Middle frontal gyrus (tissue), 1 donor: Measurements from ENCODE around the gene WIPI1.
"Not testable (repeated sequence)": the region's sequence is repeated elsewhere in the genome, so short reads cannot be mapped to it uniquely, and the experiment has no call there.

Experiments used
- DNase-seq: peaks from one replicate; pipeline ENCODE4 v3.0.0-alpha.2; 2015; ENCODE audit warnings: low spot score; ENCODE audit errors: extremely low spot score

Gene WIPI1

GRCh38 chr17:68385490-68386215, 71.6 kb downstream of the WIPI1 start:
- DNase-seq, result no peak

GRCh38 chr17:68384941-68385340, 72.4 kb downstream of the WIPI1 start:
- no peak for DNase-seq

DNA sequence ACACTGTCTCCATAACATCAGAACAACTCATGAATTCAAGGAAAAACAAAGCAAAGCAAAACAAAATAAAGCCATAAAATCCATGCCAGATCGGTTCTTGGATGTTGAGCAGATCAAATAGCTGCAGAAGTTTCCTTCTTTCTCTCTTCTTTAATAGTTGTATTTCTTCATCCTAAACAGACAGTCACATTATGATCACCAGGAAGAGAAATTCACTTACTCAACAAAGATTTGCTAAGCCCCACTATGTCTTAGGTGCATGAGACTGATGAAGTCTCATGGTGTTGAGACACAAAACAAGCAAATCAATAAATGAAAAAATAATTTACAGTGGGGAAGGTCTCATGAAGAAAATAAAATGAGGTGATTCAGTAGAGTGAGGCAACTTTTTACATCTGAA, 72.8 kb downstream of the WIPI1 start:
- no peak for DNase-seq

- DNase-seq, result no peak
Observed at GRCh38 chr17:68383443-68384321, 73.6 kb downstream of the WIPI1 start.

DNA sequence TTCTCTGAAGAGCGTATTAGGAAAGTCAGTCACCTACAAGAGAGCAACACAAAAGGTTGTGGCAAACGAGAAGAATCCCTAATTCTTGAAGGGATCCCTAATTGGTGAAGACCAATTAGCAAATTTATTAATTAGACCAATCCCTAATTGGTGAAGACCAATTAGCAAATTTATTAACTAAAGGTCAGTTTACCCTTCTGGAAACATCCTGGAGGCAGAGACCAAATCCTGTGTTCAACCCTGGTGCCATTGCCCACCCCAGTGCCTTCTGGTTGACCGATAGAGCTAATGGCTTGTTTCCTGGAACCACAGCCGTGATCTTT, 74.2 kb downstream of the WIPI1 start:
- DNase-seq, result no peak

- no peak for DNase-seq
Observed at GRCh38 chr17:68382582-68383085, 74.7 kb downstream of the WIPI1 start.

DNA sequence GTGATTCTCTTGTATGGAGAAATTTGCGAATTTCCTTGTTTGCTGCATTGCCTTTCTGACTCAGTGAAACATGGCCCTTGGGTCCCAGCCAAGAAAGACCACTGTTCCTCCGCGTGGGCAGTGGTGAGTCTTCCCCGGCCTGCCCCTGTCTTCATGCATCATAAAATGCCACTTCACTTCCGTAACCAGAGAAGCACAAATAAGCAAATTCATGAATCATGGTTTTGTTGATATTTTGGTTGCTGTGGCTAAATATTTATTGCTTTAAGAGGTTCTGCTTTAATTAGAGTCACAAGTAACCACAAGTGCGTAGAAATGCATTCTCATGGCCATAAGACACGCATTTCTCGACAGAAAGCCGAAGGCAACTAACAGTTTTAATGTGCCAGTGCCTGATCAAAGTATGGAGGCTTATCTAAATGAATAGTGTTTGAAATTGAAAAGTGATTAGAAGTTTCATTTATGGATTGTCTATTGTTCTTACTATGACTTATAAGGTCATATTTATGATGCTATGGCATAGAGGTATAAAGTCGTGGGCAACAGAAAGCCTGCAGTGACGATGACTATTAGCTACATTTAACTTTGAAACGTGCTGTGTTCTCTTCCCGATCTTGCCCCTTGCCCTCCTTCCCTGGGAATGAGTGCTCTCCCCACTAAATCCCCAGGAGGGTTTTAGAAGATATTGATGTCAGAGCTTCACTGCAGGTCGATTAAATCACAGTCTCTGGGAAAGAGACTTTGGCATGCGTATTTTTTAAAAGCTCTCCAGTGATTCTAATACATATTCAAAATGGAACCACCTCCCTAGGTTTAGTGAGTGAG, 76.0 kb downstream of the WIPI1 start:
- no peak for DNase-seq

- no peak for DNase-seq
Observed at GRCh38 chr17:68379692-68380677, 77.3 kb downstream of the WIPI1 start.

DNA sequence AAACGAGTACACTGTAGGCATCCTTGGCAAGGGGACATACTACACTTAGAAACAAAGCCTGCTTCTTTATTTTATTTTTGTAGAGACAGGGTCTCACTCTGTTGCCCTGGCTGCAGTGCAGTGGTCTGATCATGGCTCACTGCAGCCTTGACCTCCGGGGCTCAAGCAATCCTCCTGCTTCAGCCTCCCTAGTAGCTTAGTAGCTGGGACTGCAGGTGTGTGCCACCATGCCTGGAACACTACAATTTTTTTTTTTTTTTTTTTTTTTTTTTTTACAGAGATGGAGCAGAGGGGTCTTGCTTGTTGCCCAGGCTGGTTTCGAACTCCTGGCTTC, 78.2 kb downstream of the WIPI1 start:
- no peak for DNase-seq

DNA sequence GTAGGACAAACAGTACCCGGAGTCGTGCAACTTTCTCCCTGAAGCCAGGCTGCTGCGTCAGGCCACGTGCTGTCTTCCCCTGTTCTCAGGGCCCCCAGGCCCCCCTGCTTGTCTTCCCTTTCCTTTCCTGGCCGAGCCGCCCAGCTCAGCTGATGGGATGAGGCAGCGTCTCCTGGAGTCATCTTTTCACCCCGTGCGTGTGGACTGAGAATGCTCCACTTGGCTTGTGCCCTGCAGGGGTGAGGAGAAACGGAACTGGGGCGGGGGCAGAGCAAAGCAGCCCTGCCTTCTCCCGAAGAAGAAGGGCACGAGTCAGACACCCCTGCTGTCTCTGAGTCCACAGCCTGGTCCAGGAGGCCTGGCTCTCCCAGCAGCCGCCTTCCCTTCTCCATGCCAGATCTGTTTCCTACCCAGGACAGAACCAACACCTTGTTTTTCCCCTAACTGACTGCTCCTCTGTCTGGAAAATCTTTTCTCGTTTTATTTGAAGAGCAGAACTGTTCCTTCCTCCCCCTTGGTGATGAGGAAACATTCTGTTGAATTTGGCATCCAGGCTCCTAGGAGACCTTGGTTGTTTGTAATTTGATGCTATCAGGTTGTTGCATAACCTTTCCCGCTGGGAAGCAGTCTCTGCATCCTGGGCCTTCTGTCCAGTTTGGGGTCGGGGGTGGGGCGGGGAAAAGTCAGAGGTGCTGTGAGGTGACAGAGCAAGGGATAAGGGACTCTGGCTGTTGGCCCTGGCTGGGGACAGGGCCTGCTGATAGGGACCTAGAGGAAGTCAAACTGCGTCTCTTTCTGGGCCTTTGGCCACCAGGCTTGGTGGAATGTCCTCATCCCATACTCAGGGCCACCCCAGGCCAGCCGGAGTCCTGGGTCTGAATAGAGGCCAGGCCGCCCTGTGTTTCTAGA, 78.8 kb downstream of the WIPI1 start:
- DNase-seq, result no peak

DNA sequence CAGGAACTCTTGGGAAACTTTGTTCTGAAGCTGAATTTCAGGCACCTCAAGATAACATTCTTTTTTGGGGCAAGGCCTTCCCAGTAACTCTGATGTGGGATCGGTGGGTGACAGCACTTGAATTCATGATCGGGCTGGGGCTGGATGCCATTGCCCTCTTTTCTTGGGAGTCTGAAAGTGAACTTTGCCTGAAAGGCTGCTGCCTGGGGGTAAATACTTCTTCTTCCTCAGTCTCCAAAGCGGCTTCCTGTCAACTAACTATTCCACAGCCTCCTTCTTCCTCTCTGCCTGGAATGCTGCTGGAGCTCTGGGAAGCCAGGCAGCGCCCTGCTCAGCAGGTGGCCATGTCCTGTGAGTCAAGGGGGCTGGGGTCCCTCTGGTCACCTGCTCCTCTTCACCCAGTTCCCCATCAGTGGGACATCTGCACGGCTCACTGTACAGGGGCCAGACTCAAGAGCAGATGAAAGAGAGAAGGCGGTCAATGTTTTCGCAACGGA, 79.5 kb downstream of the WIPI1 start:
- DNase-seq, result no peak

DNA sequence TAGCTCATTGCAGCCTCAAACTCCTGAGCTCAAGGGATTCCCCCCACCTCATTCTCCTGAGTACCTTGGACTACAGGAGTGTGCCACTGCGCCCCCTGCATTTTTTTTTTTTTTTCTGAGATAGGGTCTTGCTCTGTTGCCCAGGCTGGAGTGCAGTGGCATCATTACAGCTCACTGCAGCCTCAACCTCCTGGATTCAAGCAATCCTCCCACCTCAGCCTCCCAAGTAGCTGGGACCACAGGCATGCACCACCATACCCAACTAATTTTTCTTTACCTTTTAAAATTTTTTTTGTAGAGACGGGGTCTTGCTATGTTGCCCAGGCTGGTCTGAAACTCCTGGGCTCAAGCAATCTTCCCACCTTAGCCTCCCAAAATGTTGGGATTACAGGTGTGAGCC, 81.1 kb downstream of the WIPI1 start:
- not testable (repeated sequence) for DNase-seq

DNA sequence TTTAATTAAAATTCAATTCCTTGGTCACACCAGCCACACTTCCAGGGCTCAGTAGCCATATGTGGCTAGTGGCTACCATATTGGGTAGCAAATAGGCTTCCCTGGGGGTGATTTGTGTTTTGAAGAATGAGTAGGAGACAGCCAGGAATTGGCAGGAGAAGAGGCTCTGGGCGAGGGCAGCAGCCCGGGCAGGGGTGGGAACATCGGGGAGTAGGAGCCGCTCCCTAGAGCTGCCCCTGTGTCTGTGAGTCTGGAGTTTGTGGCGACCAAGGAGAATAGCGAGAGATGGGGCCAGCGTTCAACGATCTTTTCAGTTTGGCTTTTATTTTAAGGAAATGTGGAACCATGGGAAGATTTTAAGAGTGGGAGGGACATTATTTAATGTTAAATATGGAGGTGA, 81.7 kb downstream of the WIPI1 start:
- no peak for DNase-seq
